ENCODE measurements around the gene MRC2.

Gene MRC2

GRCh38 chr17:62650587-62650986 is 23.1 kb downstream of the MRC2 start:
- Histone ChIP-seq H3K36me3 (ENCODE audit: insufficient read depth, low read length) (no peaks in the 10 kb centered on the region), H3K27ac (ENCODE audit: low read length) (no peak overlapping the region), H3K4me3 (ENCODE audit: low read depth in 1 of 2, low read length in 2 of 2) (no peak overlapping the region), H3K9ac (ENCODE audit: low read depth, low read length) (no peak overlapping the region), H3K27me3 (ENCODE audit: insufficient read depth, low read length, poor library complexity) (no peaks in the 10 kb centered on the region), H3K4me1 (ENCODE audit: insufficient read depth, low read length) (peaks cover 17% of the 10 kb centered on the region), H2AFZ (ENCODE audit: low read depth, low read length) (no peak overlapping the region), H3K79me2 (ENCODE audit: insufficient read depth, low read length) (no peaks in the 10 kb centered on the region), H3K4me2 (ENCODE audit: insufficient read depth, low read length) (no peak overlapping the region), H3K9me3 (ENCODE audit: insufficient read depth, low read length, severe bottlenecking) (no peaks in the 10 kb centered on the region), H4K20me1 (ENCODE audit: insufficient read depth, low read length) (no peaks in the 10 kb centered on the region)
- ATAC-seq (ENCODE audit: insufficient read depth, low read depth) (no peak), DNase-seq (no peak)
- TF ChIP-seq, protein P1, sequence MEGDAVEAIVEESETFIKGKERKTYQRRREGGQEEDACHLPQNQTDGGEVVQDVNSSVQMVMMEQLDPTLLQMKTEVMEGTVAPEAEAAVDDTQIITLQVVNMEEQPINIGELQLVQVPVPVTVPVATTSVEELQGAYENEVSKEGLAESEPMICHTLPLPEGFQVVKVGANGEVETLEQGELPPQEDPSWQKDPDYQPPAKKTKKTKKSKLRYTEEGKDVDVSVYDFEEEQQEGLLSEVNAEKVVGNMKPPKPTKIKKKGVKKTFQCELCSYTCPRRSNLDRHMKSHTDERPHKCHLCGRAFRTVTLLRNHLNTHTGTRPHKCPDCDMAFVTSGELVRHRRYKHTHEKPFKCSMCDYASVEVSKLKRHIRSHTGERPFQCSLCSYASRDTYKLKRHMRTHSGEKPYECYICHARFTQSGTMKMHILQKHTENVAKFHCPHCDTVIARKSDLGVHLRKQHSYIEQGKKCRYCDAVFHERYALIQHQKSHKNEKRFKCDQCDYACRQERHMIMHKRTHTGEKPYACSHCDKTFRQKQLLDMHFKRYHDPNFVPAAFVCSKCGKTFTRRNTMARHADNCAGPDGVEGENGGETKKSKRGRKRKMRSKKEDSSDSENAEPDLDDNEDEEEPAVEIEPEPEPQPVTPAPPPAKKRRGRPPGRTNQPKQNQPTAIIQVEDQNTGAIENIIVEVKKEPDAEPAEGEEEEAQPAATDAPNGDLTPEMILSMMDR (IDR thresholded peaks at IDR 0.05; ENCODE audit: borderline replicate concordance, extremely low read depth, low read length, poor library complexity, severe bottlenecking): no peak
- no peak for TF ChIP-seq EZH2 (IDR thresholded peaks at IDR 0.05; ENCODE audit: borderline replicate concordance, low read depth, low read length, severe bottlenecking)

GRCh38 chr17:62652251-62653001 is 25.0 kb downstream of the MRC2 start:
- peak overlapping the region; percentile 82 for H2AFZ ChIP-seq (ENCODE audit: low read depth, low read length)
- peak; percentile 50 for DNase-seq
- peak overlapping the region; percentile 79 for H3K4me2 ChIP-seq (ENCODE audit: insufficient read depth, low read length)

DNA sequence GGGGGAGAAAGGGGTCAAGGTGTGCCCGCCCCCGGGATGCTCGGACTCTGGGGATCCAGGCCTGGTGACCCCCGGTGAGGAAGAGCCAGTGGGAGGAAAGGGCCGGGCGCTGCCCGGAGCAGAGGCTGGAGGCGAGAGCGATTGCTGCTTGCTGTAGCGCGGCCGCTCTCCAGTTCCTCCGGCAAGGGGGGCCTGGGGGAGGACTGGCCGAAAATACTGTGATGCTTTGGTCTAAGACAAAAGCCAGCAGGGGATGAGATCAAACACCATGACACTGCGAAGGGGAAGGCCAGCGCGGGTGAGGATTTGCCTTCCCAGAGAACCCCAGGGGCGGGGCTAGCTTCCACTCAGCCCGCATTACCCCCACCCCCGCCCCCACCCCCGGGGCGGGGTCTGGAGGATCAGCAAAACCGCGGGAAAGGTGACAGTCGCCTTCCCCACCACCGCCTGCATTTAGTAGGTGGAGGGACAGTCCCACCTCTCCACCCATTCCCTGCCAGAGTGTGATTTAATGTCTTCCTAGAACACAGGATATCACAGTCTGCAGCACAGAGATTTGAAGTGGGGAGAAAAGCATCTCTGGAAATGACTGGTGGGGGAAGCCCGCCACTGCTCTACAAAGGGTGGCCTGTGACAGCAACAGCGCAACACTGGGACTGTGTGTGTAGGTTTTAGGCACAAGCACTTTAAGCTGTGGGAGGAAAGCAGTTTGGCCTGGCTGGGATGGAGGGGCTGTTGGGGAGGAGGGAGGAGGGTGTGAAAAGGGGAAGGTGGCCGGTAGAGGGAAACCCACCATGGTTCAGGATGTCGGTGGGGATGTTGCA is 25.7 kb downstream of the MRC2 start:
- Histone ChIP-seq H3K4me2 (ENCODE audit: insufficient read depth, low read length) (peak overlapping the region; percentile 79), H3K4me1 (ENCODE audit: insufficient read depth, low read length) (peaks cover 17% of the 10 kb centered on the region), H3K4me3 (ENCODE audit: low read depth in 1 of 2, low read length in 2 of 2) (peak overlapping the region; percentile 8 to 48; a peak in 3 of 4 replicates), H3K36me3 (ENCODE audit: insufficient read depth, low read length) (0 out of 2 replicates have a peak, but pooled peaks cover 3% of the 10 kb centered on the region), H3K79me2 (ENCODE audit: insufficient read depth, low read length) (no peaks in the 10 kb centered on the region), H3K27me3 (ENCODE audit: insufficient read depth, low read length, poor library complexity) (no peaks in the 10 kb centered on the region), H3K27ac (ENCODE audit: low read length) (peak overlapping the region; percentile 32; the same call in 1 of the 2 replicates), H2AFZ (ENCODE audit: low read depth, low read length) (peak overlapping the region; percentile 82), H3K9ac (ENCODE audit: low read depth, low read length) (peak overlapping the region; percentile 55), H4K20me1 (ENCODE audit: insufficient read depth, low read length) (no peaks in the 10 kb centered on the region), H3K9me3 (ENCODE audit: insufficient read depth, low read length, severe bottlenecking) (no peaks in the 10 kb centered on the region)
- ATAC-seq (ENCODE audit: insufficient read depth, low read depth) (peak; percentile 81), DNase-seq (peak; percentile 86)
- TF ChIP-seq EZH2 (IDR thresholded peaks at IDR 0.05; ENCODE audit: borderline replicate concordance, low read depth, low read length, severe bottlenecking): no peak
- TF ChIP-seq, protein P1 (IDR thresholded peaks at IDR 0.05; ENCODE audit: borderline replicate concordance, extremely low read depth, low read length, poor library complexity, severe bottlenecking): no peak

More at GRCh38 chr17:62652251-62653001, 25.0 kb downstream of the MRC2 start:
- Histone ChIP-seq H4K20me1 (ENCODE audit: insufficient read depth, low read length) (no peaks in the 10 kb centered on the region), H3K4me3 (ENCODE audit: low read depth in 1 of 2, low read length in 2 of 2) (peak overlapping the region in 1 of 2 experiments; percentile 48; a peak in 3 of 4 replicates), H3K9me3 (ENCODE audit: insufficient read depth, low read length, severe bottlenecking) (no peaks in the 10 kb centered on the region), H3K4me1 (ENCODE audit: insufficient read depth, low read length) (peaks cover 17% of the 10 kb centered on the region), H3K36me3 (ENCODE audit: insufficient read depth, low read length) (no peaks in the 10 kb centered on the region), H3K27me3 (ENCODE audit: insufficient read depth, low read length, poor library complexity) (no peaks in the 10 kb centered on the region), H3K27ac (ENCODE audit: low read length) (peak overlapping the region; percentile 32; the same call in 1 of the 2 replicates), H3K79me2 (ENCODE audit: insufficient read depth, low read length) (no peaks in the 10 kb centered on the region), H3K9ac (ENCODE audit: low read depth, low read length) (peak overlapping the region; percentile 55)
- ATAC-seq (ENCODE audit: insufficient read depth, low read depth): peak; percentile 10; the same call in 2 of the 3 replicates
- no peak for TF ChIP-seq EZH2 (IDR thresholded peaks at IDR 0.05; ENCODE audit: borderline replicate concordance, low read depth, low read length, severe bottlenecking)
- TF ChIP-seq, protein P1 (IDR thresholded peaks at IDR 0.05; ENCODE audit: borderline replicate concordance, extremely low read depth, low read length, poor library complexity, severe bottlenecking): no peak
